CD4-positive, alpha-beta memory T cell (primary cell): ENCODE measurements around the gene HIPK2. TPM values are rescaled to one million over a fixed set of nuclear protein-coding genes. Genes with fewer than 3 reads are reported as not detected.

Experiments
- CTCF ChIA-PET: fragments of 350-600 bp; sonication (Branson Sonifier 250); formaldehyde crosslinking; loops from one replicate; lab custom pipeline; 2021; ENCODE audit warnings: inconsistent platforms; ENCODE audit not compliant: partially characterized antibody; lab: Charles Lee
- POLR2A ChIA-PET: fragments of 350-600 bp; sonication (Branson Sonifier 250); formaldehyde crosslinking; loops from one replicate; lab custom pipeline; 2021; ENCODE audit not compliant: partially characterized antibody; lab: Charles Lee
- DNase-seq, 5 donors: peaks; one replicate each; pipeline versions ENCODE4 v3.0.0 to v3.0.0-alpha.2; 2020 to 2022; ENCODE audit warnings: mixed read lengths in 1 of 5
- H3K27ac ChIP-seq: one replicate; pipeline ENCODE4 v1.7.0; 2013; ENCODE audit warnings: low read depth, low read length
- H3K27me3 ChIP-seq: 2 replicates; pipeline ENCODE4 v1.7.0; 2013; ENCODE audit warnings: mild to moderate bottlenecking, low read length, moderate library complexity; ENCODE audit not compliant: insufficient read depth
- H3K36me3 ChIP-seq: 2 replicates; pipeline ENCODE4 v1.7.0; 2013; ENCODE audit warnings: mild to moderate bottlenecking, low read length, moderate library complexity; ENCODE audit not compliant: insufficient read depth
- H3K4me1 ChIP-seq: 2 replicates; pipeline ENCODE4 v1.7.0; 2013; ENCODE audit warnings: mild to moderate bottlenecking, low read length, moderate library complexity; ENCODE audit not compliant: insufficient read depth
- H3K4me3 ChIP-seq, 2 donors: one replicate each; pipeline ENCODE4 v1.7.0; 2013; ENCODE audit warnings: low read length in 2 of 2, mild to moderate bottlenecking in 1 of 2
- H3K9me3 ChIP-seq, 2 donors: one replicate each; pipeline ENCODE4 v1.7.0; 2013; ENCODE audit warnings: low read length in 2 of 2, control low read depth in 1 of 2; ENCODE audit not compliant: control insufficient read depth in 1 of 2
- H3K27ac Mint-ChIP-seq, 7 donors: one replicate each; pipeline ENCODE4 v1.8.0; 2020 to 2021; ENCODE audit warnings: mixed read lengths in 7 of 7, mild to moderate bottlenecking in 6 of 7, inconsistent platforms in 3 of 7, moderate library complexity in 3 of 7
- H3K27me3 Mint-ChIP-seq, 2 donors: one replicate each; pipeline ENCODE4 v1.8.0; 2020 to 2021; ENCODE audit warnings: mixed read lengths in 2 of 2
- H3K36me3 Mint-ChIP-seq, 2 donors: one replicate each; pipeline ENCODE4 v1.8.0; 2020 to 2021; ENCODE audit warnings: mixed read lengths in 2 of 2, inconsistent platforms in 1 of 2, mild to moderate bottlenecking in 1 of 2
- H3K4me1 Mint-ChIP-seq, 4 donors: one replicate each; pipeline ENCODE4 v1.8.0; 2020 to 2021; ENCODE audit warnings: mixed read lengths in 4 of 4, mild to moderate bottlenecking in 1 of 4
- H3K4me3 Mint-ChIP-seq, 8 donors: one replicate each; pipeline ENCODE4 v1.8.0; 2020 to 2021; ENCODE audit warnings: mixed read lengths in 8 of 8, mild to moderate bottlenecking in 7 of 8, moderate library complexity in 6 of 8, inconsistent platforms in 3 of 8
- H3K9me3 Mint-ChIP-seq, 8 donors: one replicate each; pipeline ENCODE4 v1.8.0; 2020 to 2021; ENCODE audit warnings: mixed read lengths in 8 of 8, mild to moderate bottlenecking in 5 of 8, inconsistent platforms in 3 of 8, moderate library complexity in 1 of 8
- intact Hi-C: fragments of 100-400 bp; cut with micrococcal nuclease; formaldehyde crosslinking; loops from one replicate; pipeline ENCODE4 v1.15.1; 2023
- polyA plus RNA-seq, 2 donors: library from polyadenylated mRNA; unstranded; fragments of 300-500 nt; fragmentation: Illumina TruSeq; gene quantifications; one replicate each; pipeline ENCODE4 v1.2.3, GENCODE V29; 2021
- total RNA-seq, 2 experiments: library from RNA; stranded (reverse); gene quantifications; one replicate each; pipeline ENCODE4 v1.2.3, GENCODE V29; 2021

HIPK2 gene
- total and polyA plus RNA-seq, 4 experiments from 2014 or later = 0.87 to 34.1 (median 17.8) TPM

DNA sequence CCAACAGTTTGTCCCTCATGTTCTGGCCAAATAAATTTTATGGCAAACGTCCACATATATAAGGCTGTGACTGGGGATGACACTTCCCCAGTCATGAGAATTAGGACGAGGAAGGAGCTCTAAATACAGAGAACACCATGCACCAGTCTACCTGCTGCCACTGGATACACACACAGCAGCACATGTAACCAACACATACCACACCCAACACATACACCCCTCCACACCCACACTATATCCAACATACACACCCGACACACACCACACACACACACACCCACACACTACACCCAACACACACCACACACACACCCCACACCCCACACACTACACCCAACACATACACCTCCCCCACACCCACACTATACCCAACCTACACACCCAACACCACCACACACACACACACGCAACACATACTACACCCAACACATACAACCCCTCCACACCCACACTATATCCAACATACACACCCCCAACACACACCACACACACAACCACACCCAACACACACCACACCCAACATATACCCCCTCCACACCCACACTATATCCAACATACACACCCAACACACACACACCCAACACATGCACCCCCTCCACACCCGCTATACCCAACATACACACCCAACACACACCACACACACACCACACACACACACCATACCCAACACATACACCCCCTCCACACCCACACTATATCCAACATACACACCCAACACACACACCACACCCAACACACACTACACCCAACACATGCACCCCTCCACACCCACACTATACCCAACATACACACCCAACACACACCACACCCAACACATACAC lies 74.1 kb downstream of the HIPK2 start:
- Histone ChIP-seq H3K27me3 (no peaks in the 10 kb centered on the region), H3K9me3 (no peaks in the 10 kb centered on the region), H3K4me1 (no peaks in the 10 kb centered on the region), H3K36me3 (no peaks in the 10 kb centered on the region), H3K4me3 (no peak overlapping the region), H3K27ac (no peak overlapping the region)
- ChIA-PET POLR2A (no interaction called here), CTCF (no interaction called here)
- Mint-ChIP-seq H3K36me3 (peaks cover 15 to 17% of the 10 kb centered on the region in 2 donors), H3K27ac (peak overlapping the region in 2 of 7 donors; percentile 12 to 29), H3K9me3 (peaks cover 0 to 1% (median 0%) of the 10 kb centered on the region in 8 donors), H3K4me3 (no peak overlapping the region), H3K4me1 (peaks cover 3 to 17% (median 9%) of the 10 kb centered on the region in 4 donors), H3K27me3 (no peaks in the 10 kb centered on the region)
- DNase-seq = no peak
- intact Hi-C loops = no loop called here

GRCh38 chr7:139702811-139703486 lies 74.8 kb downstream of the HIPK2 start:
- H3K27me3 ChIP-seq = no peaks in the 10 kb centered on the region
- H3K27ac ChIP-seq = no peak overlapping the region
- peaks cover 19% of the 10 kb centered on the region in 2 donors for H3K36me3 Mint-ChIP-seq
- H3K27me3 Mint-ChIP-seq = no peaks in the 10 kb centered on the region
- H3K4me1 ChIP-seq = no peaks in the 10 kb centered on the region
- ChIA-PET POLR2A (no interaction called here), CTCF (no interaction called here)
- H3K36me3 ChIP-seq = peaks cover 4% of the 10 kb centered on the region
- peaks cover 5 to 17% (median 12%) of the 10 kb centered on the region in 4 donors for H3K4me1 Mint-ChIP-seq
- no peak for DNase-seq
- intact Hi-C loops = no loop called here
- peak overlapping the region in 1 of 7 donors; percentile 66 for H3K27ac Mint-ChIP-seq
- H3K9me3 Mint-ChIP-seq = peaks cover 0 to 1% (median 0%) of the 10 kb centered on the region in 8 donors
- no peak overlapping the region for H3K4me3 Mint-ChIP-seq
- H3K4me3 ChIP-seq = no peak overlapping the region
- no peaks in the 10 kb centered on the region for H3K9me3 ChIP-seq

- no peaks in the 10 kb centered on the region for H3K27me3 ChIP-seq
- peaks cover 4% of the 10 kb centered on the region for H3K36me3 ChIP-seq
- H3K27ac ChIP-seq = no peak overlapping the region
These were observed 75.5 kb downstream of the HIPK2 start for GRCh38 chr7:139702313-139702731.

GRCh38 chr7:139701908-139702307 lies 75.9 kb downstream of the HIPK2 start:
- peaks cover 9 to 17% (median 14%) of the 10 kb centered on the region in 4 donors for H3K4me1 Mint-ChIP-seq
- no peaks in the 10 kb centered on the region for H3K27me3 Mint-ChIP-seq
- Histone ChIP-seq H3K27me3 (no peaks in the 10 kb centered on the region), H3K4me1 (peaks cover 2% of the 10 kb centered on the region), H3K27ac (no peak overlapping the region), H3K36me3 (peaks cover 4% of the 10 kb centered on the region), H3K4me3 (no peak overlapping the region), H3K9me3 (no peaks in the 10 kb centered on the region)
- POLR2A ChIA-PET = no interaction called here
- H3K27ac Mint-ChIP-seq = peak overlapping the region in 1 of 7 donors; percentile 42
- peaks cover 16 to 21% of the 10 kb centered on the region in 2 donors for H3K36me3 Mint-ChIP-seq
- peaks cover 0 to 1% (median 0%) of the 10 kb centered on the region in 8 donors for H3K9me3 Mint-ChIP-seq
- no peak for DNase-seq
- no peak overlapping the region for H3K4me3 Mint-ChIP-seq
- CTCF ChIA-PET = no interaction called here
- intact Hi-C loops = no loop called here

More at GRCh38 chr7:139702313-139702731, 75.5 kb downstream of the HIPK2 start:
- POLR2A ChIA-PET = no interaction called here
- Mint-ChIP-seq H3K36me3 (peaks cover 16 to 18% of the 10 kb centered on the region in 2 donors), H3K27ac (no peak overlapping the region), H3K27me3 (no peaks in the 10 kb centered on the region), H3K4me3 (no peak overlapping the region), H3K4me1 (peaks cover 5 to 17% (median 13%) of the 10 kb centered on the region in 4 donors), H3K9me3 (peaks cover 0 to 1% (median 0%) of the 10 kb centered on the region in 8 donors)
- CTCF ChIA-PET = no interaction called here
- no peak for DNase-seq
- H3K4me3 ChIP-seq = no peak overlapping the region
- no peaks in the 10 kb centered on the region for H3K4me1 ChIP-seq
- H3K9me3 ChIP-seq = no peaks in the 10 kb centered on the region
- intact Hi-C loops = no loop called here

- no peaks in the 10 kb centered on the region for H3K9me3 ChIP-seq
- no peak overlapping the region for H3K27ac ChIP-seq
- H3K27ac Mint-ChIP-seq = peak overlapping the region in 2 of 7 donors; percentile 10 to 78
- peaks cover 5% of the 10 kb centered on the region for H3K4me1 ChIP-seq
- no peak for DNase-seq
- peaks cover 4% of the 10 kb centered on the region for H3K36me3 ChIP-seq
- ChIA-PET POLR2A (no interaction called here), CTCF (no interaction called here)
- H3K27me3 ChIP-seq = no peaks in the 10 kb centered on the region
- H3K4me3 ChIP-seq = no peak overlapping the region
- H3K4me3 Mint-ChIP-seq = no peak overlapping the region
- peaks cover 14 to 27% (median 16%) of the 10 kb centered on the region in 4 donors for H3K4me1 Mint-ChIP-seq
- no peaks in the 10 kb centered on the region for H3K9me3 Mint-ChIP-seq
- no peaks in the 10 kb centered on the region for H3K27me3 Mint-ChIP-seq
- intact Hi-C loops = no loop called here
- peaks cover 15 to 21% of the 10 kb centered on the region in 2 donors for H3K36me3 Mint-ChIP-seq
These were observed 77.1 kb downstream of the HIPK2 start for GRCh38 chr7:139700505-139701235.

DNA sequence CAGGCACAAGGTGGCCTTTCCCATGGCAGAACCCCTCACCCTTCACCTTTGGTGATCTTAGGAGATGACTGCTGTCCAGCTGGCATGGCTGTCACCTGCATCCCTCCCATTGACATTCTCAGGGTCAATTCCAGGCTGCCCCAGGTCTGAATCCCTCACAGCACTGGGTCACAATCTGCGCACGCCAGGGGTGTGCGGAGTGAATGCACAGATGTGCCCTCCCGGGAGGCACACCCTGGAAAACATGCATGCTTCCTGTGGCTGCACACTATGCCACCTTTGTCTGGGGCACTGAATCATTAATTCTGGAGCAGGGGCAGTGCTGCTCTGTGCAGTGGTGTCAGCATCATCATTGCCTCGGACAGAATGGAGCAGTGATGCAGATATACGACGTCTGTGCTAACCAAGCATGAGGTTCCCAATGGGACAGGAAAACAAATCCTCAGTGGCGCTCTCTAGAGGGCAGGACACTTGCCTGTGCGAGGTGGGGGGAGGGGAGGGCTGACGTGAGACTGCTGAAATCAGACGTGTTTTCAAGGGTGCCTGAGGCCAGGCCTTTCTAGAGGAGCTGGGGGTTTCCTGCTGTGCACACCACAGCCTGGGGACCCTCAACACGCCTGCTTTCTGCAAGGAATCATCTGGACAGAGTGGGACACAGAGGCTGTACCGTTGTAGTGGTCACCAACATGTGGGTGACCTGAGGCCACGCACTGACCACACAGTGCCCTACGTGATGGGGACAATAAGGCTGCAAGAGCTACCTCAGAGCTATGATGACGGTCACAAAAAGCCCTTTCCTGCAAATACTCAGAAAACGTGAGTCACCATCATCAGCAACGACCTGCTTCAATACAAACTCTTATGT lies 77.9 kb downstream of the HIPK2 start:
- H3K36me3 ChIP-seq = peaks cover 4% of the 10 kb centered on the region
- peaks cover 15 to 30% (median 17%) of the 10 kb centered on the region in 4 donors for H3K4me1 Mint-ChIP-seq

More for the DNA sequence above, 77.9 kb downstream of the HIPK2 start:
- H3K9me3 Mint-ChIP-seq = no peaks in the 10 kb centered on the region
- intact Hi-C loops = no loop called here
- H3K9me3 ChIP-seq = no peaks in the 10 kb centered on the region
- H3K27ac ChIP-seq = no peak overlapping the region
- CTCF ChIA-PET = no interaction called here
- H3K4me1 ChIP-seq = peaks cover 5% of the 10 kb centered on the region
- no peaks in the 10 kb centered on the region for H3K27me3 Mint-ChIP-seq
- H3K36me3 Mint-ChIP-seq = peaks cover 15 to 21% of the 10 kb centered on the region in 2 donors
- no peak for DNase-seq
- POLR2A ChIA-PET = no interaction called here
- no peaks in the 10 kb centered on the region for H3K27me3 ChIP-seq
- no peak overlapping the region for H3K27ac Mint-ChIP-seq
- H3K4me3 ChIP-seq = no peak overlapping the region
- H3K4me3 Mint-ChIP-seq = no peak overlapping the region
